Right renal cortex interstitium (tissue), 3 donors: ENCODE data around the gene CYP4X1. TPM values are rescaled to one million over a fixed set of nuclear protein-coding genes. Genes with fewer than 3 reads are reported as not detected.
A peak's percentile ranks its signal among the peaks of the same experiment; 100 is the strongest.
"Not testable (repeated sequence)": the region's sequence is repeated elsewhere in the genome, so short reads cannot be mapped to it uniquely, and the experiment has no call there.

Experiments used
- DNase-seq, 3 donors: peaks; one replicate each; pipeline ENCODE4 v3.0.0-alpha.2; 2013; ENCODE audit warnings: low read depth in 3 of 3, low spot score in 2 of 3
- polyA plus RNA-seq, 3 donors: library from polyadenylated mRNA; unstranded; fragments of 120-200 nt; gene quantifications; one replicate each; pipeline ENCODE4 v1.2.1, GENCODE V29; 2013; ENCODE audit not compliant: insufficient read length in 3 of 3

Gene CYP4X1
- polyA plus RNA-seq, 3 donors = 10.0 to 13.2 (median 12.3) TPM

- not testable (repeated sequence) for DNase-seq
These were observed 45.6 kb downstream of the CYP4X1 start for GRCh38 chr1:47069080-47069479.

- not testable (repeated sequence) for DNase-seq
These were observed 46.0 kb downstream of the CYP4X1 start for GRCh38 chr1:47069509-47069908.

GRCh38 chr1:47089356-47089755, 65.9 kb downstream of the CYP4X1 start:
- DNase-seq = peak in 2 of 3 donors; percentile 1 to 8

- DNase-seq = not testable (repeated sequence)
These were observed 68.0 kb downstream of the CYP4X1 start for GRCh38 chr1:47091476-47091875.

Other genes starting within 250 kb of the CYP4X1 start
- 1 to 10 TPM in 2 of 3 donors, under 1 TPM in 1; 0.79 to 2.3 (median 2.3) TPM for gene CYP4B1, start 224.6 kb upstream of the CYP4X1 start, polyA plus RNA-seq
- gene CYP4A11, start 82.2 kb upstream of the CYP4X1 start, polyA plus RNA-seq = 10 to 100 TPM; 30.0 to 50.3 (median 48.1) TPM
- under 1 TPM; 0.12 to 0.24 (median 0.15) TPM for gene CYP4Z1, start 43.6 kb downstream of the CYP4X1 start, polyA plus RNA-seq
- 1 to 10 TPM; 5.1 to 7.5 (median 6.6) TPM for gene CYP4A22, start 113.8 kb downstream of the CYP4X1 start, polyA plus RNA-seq
- 10 to 100 TPM; 38.9 to 51.8 (median 43.7) TPM for gene PDZK1IP1, start 166.4 kb downstream of the CYP4X1 start, polyA plus RNA-seq
- gene TAL1, start 208.6 kb downstream of the CYP4X1 start, polyA plus RNA-seq = 1 to 10 TPM; 3.9 to 4.9 (median 4.1) TPM